ENCODE results near the gene PCDHA9. TPM values are rescaled to one million over a fixed set of nuclear protein-coding genes. Genes with fewer than 3 reads are reported as not detected.

PCDHA9 gene
- total RNA-seq, 1 experiment from 2014 or later, result 0.55 TPM

GRCh38 chr5:140823475-140823874, 24.7 kb upstream of the PCDHA9 start:
- Histone ChIP-seq H3K4me2 (ENCODE audit: insufficient read depth, insufficient read length, low read length) (no peak overlapping the region), H3K4ac (ENCODE audit: low read depth, low read length) (no peak overlapping the region), H3K14ac (ENCODE audit: insufficient read depth, low read length) (no peak overlapping the region), H3K23me2 (ENCODE audit: insufficient read length, low read depth, low read length, poor library complexity, severe bottlenecking) (peaks cover 3% of the 10 kb centered on the region), H2BK20ac (ENCODE audit: low read depth, low read length, poor library complexity, severe bottlenecking) (no peak overlapping the region), H2AK5ac (ENCODE audit: insufficient read length, low read length) (no peak overlapping the region), H3T11ph (ENCODE audit: low read length) (no peak overlapping the region), H3K18ac (ENCODE audit: insufficient read length, low read depth, low read length) (no peak overlapping the region), H2BK5ac (ENCODE audit: insufficient read length, low read length) (no peak overlapping the region), H2BK15ac (ENCODE audit: low read depth, low read length) (no peak overlapping the region), H4K8ac (replicated peaks; ENCODE audit: insufficient read length, low read depth, low read length) (no peak overlapping the region), H4K20me1 (ENCODE audit: control insufficient read depth, insufficient read depth, insufficient read length) (no peaks in the 10 kb centered on the region), H3K27me3 (ENCODE audit: insufficient read depth, low read length) (no peaks in the 10 kb centered on the region), H3K9ac (ENCODE audit: extremely low read depth, insufficient read length, low read length) (no peak overlapping the region), H3K79me2 (ENCODE audit: insufficient read depth, low read length) (no peaks in the 10 kb centered on the region), H3K4me1 (ENCODE audit: insufficient read depth, low read length) (no peaks in the 10 kb centered on the region), H3K27ac (ENCODE audit: insufficient read length, low read depth, low read length) (no peak overlapping the region), H3K23ac (ENCODE audit: insufficient read length, low read depth, low read length) (no peak overlapping the region), H4K5ac (ENCODE audit: insufficient read length, low read depth, low read length) (no peak overlapping the region), H3K9me3 (ENCODE audit: control insufficient read depth, low read depth, low read length) (no peaks in the 10 kb centered on the region), H2AFZ (ENCODE audit: low read length) (no peak overlapping the region), H2BK12ac (ENCODE audit: insufficient read length, low read depth, low read length) (no peak overlapping the region), H3K56ac (ENCODE audit: insufficient read length, low read depth, low read length) (no peak overlapping the region), H4K91ac (ENCODE audit: insufficient read length, low read depth, low read length) (no peak overlapping the region), H2BK120ac (ENCODE audit: low read depth, low read length, poor library complexity, severe bottlenecking) (no peak overlapping the region), H3K79me1 (ENCODE audit: insufficient read depth, low read depth, low read length, poor library complexity, severe bottlenecking) (no peaks in the 10 kb centered on the region)
- Mint-ChIP-seq H3K4me3 (no peak overlapping the region), H3K4me1 (peaks cover 0 to 4% of the 10 kb centered on the region in 2 experiments; a peak in 2 of 4 replicates), H3K27ac (no peak overlapping the region), H3K27me3 (ENCODE audit: low read depth) (no peaks in the 10 kb centered on the region), H3K36me3 (ENCODE audit: insufficient read depth in 1 of 3, low read depth in 3 of 3) (peaks cover 10 to 21% (median 19%) of the 10 kb centered on the region in 3 experiments), H3K9me3 (peaks cover 5 to 17% of the 10 kb centered on the region in 2 experiments)
- TF ChIP-seq CTCF (conservative IDR thresholded peaks at IDR 0.05), result no peak
- WGBS (ENCODE audit: extremely low coverage, insufficient read length, low lambda C conversion rate), result no CpG with 5 or more reads among the region's 38 CpGs
- DNase-seq, result no peak

Data from H9 (cell line).